ENCODE data around the gene HSD11B2.

DNA sequence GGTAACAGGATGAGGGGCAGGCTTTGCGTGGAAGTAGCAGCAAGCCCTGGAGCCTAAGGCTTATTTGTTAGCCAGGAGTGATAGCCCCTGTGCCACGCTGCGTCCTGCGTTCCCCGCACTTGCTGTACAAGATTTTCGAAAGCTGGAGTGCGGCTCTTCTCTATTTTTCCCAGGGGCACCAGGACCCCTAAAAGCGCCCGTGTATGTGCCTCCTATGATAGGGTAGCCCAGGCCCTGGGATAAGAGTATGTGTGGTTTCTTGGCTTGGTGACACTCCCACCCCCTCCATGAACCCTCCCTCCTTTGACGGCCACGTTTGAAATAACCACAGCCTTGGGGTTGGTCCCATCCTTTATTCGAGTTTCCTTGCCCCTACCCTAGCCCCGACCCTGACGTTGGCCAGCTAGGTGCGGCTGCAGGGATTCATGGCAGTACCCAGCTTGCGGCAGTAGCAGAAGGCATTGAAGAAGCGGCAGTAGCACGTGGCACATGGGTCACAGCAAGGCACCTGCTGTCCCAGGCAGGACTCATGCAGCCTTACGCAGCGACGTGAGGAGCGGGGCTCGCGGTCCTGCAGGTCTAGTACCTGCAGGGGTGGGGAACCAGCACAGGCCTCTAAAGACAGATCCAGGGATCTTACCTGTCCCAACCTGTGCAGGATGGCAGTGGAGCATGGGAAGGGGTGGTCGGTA lies 51.5 kb downstream of the HSD11B2 start:
- no peak for TF ChIP-seq POLR2A (IDR thresholded peaks at IDR 0.05; ENCODE audit: low read depth, low read length)
- TF ChIP-seq POLR2AphosphoS5 (IDR thresholded peaks at IDR 0.05; ENCODE audit: low read depth, low read length), result no peak
